GM13976 (cell line): ENCODE results near the gene TLX2.
"Not testable (repeated sequence)": the region's sequence is repeated elsewhere in the genome, so short reads cannot be mapped to it uniquely, and the experiment has no call there.

Experiments
- DNase-seq: peaks from one replicate; pipeline ENCODE4 v3.0.0; 2012; ENCODE audit warnings: low spot score
- in situ Hi-C: fragments of 300-500 bp; cut with MboI; formaldehyde crosslinking; loops from one replicate; pipeline ENCODE4 v1.12.0; 2022; ENCODE audit warnings: low sequenced_read_pairs, mixed read lengths, inconsistent platforms; ENCODE audit not compliant: unreplicated experiment
- TF ChIP-seq, protein P1 (sequence below): IDR thresholded peaks from 2 replicates; pipeline ENCODE4 v1.5.1; 2012; ENCODE audit warnings: borderline replicate concordance, mild to moderate bottlenecking; ENCODE audit not compliant: insufficient read depth; ENCODE audit errors: extremely low read depth, missing control alignments, control extremely low read depth

TLX2 gene

DNA sequence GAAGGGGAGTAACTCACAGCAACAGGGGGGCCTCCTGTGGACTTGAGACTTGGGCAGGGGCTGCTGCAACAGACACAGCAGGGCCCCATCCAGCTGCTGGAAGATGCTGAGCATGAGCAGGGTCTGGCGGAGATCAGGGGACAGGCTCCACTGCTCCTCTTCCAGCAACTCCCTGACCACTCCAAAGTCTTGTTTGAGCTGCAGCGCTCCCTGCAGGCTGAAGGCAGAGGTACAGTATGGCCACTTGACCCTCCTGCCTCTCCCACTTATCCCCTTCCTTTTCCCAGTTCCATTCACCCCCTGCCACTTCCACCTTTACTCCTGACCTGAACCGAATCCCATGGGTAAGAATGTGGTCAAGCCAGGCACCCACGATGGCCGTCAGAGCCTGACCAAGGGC lies 39.4 kb upstream of the TLX2 start:
- TF ChIP-seq, protein P1, sequence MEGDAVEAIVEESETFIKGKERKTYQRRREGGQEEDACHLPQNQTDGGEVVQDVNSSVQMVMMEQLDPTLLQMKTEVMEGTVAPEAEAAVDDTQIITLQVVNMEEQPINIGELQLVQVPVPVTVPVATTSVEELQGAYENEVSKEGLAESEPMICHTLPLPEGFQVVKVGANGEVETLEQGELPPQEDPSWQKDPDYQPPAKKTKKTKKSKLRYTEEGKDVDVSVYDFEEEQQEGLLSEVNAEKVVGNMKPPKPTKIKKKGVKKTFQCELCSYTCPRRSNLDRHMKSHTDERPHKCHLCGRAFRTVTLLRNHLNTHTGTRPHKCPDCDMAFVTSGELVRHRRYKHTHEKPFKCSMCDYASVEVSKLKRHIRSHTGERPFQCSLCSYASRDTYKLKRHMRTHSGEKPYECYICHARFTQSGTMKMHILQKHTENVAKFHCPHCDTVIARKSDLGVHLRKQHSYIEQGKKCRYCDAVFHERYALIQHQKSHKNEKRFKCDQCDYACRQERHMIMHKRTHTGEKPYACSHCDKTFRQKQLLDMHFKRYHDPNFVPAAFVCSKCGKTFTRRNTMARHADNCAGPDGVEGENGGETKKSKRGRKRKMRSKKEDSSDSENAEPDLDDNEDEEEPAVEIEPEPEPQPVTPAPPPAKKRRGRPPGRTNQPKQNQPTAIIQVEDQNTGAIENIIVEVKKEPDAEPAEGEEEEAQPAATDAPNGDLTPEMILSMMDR = peak; percentile 28
- in situ Hi-C loops = loop anchor here (25.0 kb wide), 1 partner anchor 387 kb away; no protein-coding TSS in a partner anchor
- peak; percentile 11 for DNase-seq

DNA sequence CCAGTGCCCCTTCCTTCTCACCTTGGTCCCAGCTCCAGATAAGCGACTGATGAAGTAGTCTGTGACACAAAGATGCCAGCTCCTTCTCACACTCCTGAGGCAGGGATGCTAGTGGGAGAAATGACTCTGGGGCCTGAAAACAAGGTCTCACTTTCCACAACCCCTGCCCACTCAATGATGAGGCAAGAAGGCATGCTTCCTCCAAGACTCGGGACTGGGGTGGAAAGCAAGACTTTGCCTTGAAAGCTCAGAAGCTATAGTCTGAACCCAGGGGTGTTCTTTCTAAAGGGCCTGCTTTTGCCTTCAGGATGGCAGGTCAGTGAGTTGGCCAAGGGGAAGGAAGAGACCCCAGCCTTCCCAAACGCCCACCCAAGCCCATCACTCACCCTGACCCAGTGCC lies 32.8 kb upstream of the TLX2 start:
- no peak for DNase-seq
- in situ Hi-C loops = loop anchor here (10.0 to 25.0 kb wide), 2 partner anchors 113 to 381 kb away; no protein-coding TSS in a partner anchor
- TF ChIP-seq, protein P1 = no peak

DNA sequence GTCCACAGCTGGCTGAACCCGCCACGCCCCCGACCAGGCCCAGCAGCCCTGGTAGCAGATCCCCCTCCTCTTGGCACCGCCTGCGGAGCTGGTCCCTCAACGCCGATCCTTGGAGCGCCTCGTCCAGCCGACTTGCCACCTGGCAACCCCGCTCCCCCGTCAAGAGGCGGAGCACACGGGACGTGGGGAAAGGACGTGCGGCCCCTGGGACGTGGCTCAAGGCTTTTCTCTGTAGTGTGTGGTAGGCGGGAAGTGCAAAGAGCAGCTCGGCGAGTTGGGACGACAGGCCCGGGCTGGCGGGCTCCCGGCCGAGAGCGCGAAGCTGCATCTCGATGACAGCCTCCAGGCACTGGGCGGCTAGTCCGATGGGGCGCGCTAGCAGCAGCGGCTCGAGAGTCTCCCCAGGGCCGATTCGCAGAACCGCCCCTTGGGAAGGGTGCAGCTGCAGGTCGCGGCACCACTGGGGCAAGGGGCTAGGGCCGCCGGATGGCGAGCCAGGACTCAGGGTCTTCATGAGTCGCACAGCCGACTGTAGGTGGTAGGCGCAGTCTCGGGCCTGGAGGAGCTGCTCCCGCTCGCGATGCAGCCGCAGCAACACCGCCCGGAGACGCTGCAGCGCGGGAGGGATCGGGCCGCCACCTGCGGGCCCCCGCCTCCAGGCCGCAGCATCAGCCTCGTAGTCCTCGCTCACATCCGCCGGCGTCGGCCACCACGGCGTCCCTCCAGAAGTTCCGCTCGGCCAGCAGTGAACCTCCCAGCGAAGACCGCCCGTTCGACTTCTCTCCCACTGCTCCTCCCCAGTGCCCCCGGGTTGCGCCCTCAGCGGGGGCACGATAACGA lies 32.1 kb upstream of the TLX2 start:
- DNase-seq = peak; percentile 73
- in situ Hi-C loops = loop anchor here (10.0 to 25.0 kb wide), 2 partner anchors 113 to 380 kb away; no protein-coding TSS in a partner anchor
- TF ChIP-seq, protein P1 = no peak

DNA sequence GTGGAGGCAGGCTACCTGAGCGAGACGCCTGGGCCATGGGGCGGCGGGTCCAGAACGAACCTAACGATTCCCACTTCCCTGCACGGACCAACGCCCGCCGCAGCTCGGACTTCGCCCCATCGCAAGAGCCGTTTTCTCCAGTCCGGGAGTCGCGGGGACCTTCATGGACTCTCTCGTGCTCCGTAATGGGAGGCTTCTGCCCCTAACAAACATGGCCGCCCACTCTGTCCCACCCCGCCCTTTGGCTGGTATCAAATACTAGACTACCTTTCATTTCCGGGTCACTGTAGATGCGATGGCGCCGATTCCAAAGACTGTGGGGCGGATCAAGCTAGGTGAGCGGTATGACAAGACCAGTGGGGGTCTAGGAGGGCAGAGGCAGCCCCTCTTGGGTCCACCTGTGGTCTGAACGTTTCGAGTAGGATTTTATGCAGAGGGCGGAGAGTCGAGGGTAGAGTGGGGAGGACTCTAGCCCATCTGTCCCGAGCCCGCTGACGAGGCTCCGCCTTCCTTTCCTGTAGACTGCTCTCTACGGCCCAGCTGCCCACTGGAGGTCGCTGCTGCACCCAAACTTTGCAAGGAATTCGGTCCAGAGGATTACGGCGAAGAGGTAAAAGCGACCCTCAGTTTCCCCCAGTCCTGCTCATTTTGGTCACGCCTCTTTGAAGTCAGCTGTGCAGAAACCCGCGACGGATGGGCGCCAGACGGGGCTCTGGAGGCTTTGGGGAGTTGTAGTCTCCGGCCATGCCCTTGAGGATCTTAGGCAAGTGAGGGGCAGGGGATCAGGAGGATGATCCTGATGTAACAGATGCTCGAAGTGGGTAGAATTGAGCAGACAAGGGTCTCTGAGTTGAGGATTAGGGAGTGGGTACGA lies 31.2 kb upstream of the TLX2 start, which contains the start of the genes CCDC142 and TTC31:
TSS of gene CCDC142 (minus strand) at position 198 of the 874 bp plus-strand sequence. CDS start at position 37, 161 bp downstream.
TSS of gene TTC31 (plus strand) at position 281 of the 874 bp plus-strand sequence. CDS start at position 296, 15 bp downstream.
- TF ChIP-seq, protein P1 = peak; percentile 95
- in situ Hi-C loops = loop anchor here (10.0 to 25.0 kb wide), 2 partner anchors 112 to 379 kb away; no protein-coding TSS in a partner anchor
- peak; percentile 94 for DNase-seq

DNA sequence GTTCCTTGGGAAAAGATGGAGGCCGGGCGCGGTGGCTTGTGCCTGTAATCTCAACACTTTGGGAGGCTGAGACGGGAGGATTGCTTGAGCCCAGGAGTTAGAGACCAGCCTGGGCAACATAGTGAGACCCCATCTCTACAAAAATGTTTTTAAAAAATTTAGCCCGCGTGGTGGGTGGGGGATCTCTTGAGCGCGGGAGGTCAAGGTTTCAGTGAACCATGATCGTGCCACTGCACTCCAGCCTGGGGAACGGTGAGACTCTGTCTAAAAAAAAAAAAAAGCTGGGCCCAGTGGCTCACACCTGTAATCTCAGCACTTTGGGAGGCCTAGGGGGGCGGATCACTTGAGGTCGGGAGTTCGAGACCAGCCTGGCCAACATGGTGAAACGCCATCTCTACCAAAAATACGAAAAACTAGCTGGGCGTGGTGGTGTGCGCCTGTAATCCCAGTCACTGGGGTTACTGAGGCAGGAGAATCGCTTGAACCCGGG lies 30.5 kb upstream of the TLX2 start:
- DNase-seq = not testable (repeated sequence)
- in situ Hi-C loops = loop anchor here (10.0 to 25.0 kb wide), 2 partner anchors 111 to 379 kb away; no protein-coding TSS in a partner anchor

DNA sequence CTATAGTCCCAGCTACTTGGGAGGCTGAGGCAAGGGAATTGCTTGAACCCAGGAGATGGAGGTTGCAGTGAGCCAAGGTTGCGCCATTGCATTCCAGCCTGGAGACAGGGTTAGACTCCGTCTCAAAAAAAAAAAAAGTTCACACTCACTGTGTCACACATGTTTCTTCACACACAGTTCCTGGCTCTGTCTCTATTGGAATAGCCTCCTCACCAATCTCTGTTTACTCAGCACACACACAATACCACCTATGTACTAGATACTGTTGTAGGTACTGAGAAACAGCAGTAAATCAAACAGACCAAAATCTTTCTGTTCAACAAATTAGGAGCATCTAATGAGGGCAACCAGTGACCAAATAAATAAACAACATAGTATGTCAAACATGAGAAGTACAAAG lies 28.1 kb upstream of the TLX2 start:
- in situ Hi-C loops = loop anchor here (10.0 to 25.0 kb wide), 2 partner anchors 109 to 376 kb away; no protein-coding TSS in a partner anchor
- TF ChIP-seq, protein P1 = no peak
- no peak for DNase-seq
